GM18507 (cell line): ENCODE results near the gene PRKAR1A.

ENCODE experiments used
- DNase-seq: peaks from one replicate; pipeline ENCODE4 v3.0.0; 2011; ENCODE audit warnings: low read depth; ENCODE audit not compliant: insufficient read length; ENCODE audit errors: extremely low spot score
- FAIRE-seq: peaks from 2 replicates; lab custom pipeline; 2011; peaks lifted over from hg19 to GRCh38; lab: Jason Lieb, UNC

Gene PRKAR1A

GRCh38 chr17:68535922-68536321 lies 23.7 kb downstream of the PRKAR1A start:
- FAIRE-seq (no peak), DNase-seq (no peak)

- no peak for FAIRE-seq
Measured at GRCh38 chr17:68539548-68540467, 27.6 kb downstream of the PRKAR1A start.

DNA sequence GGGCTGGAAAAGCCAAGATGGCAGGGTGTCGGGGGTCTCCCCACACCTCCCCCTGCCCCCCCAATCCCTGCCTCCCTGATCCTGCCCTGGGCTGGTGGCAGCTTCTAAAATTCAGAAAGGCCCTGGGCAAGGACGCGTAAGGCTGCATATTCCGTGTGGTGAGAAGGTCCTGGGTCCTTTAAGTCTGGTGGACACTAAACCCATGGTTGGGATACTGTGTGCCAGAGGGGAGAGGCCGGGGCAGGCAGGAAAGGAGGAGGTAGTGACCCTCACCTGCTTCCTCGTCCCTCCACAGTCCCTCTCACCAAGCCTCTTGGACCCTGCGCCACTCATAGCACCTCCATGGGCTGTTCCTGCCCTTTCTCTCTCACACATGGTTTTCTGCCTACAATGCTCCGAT lies 28.8 kb downstream of the PRKAR1A start:
- DNase-seq (no peak), FAIRE-seq (no peak)

More at GRCh38 chr17:68539548-68540467, 27.6 kb downstream of the PRKAR1A start:
- DNase-seq: no peak

GRCh38 chr17:68541816-68542215 lies 29.6 kb downstream of the PRKAR1A start:
- no peak for FAIRE-seq

DNA sequence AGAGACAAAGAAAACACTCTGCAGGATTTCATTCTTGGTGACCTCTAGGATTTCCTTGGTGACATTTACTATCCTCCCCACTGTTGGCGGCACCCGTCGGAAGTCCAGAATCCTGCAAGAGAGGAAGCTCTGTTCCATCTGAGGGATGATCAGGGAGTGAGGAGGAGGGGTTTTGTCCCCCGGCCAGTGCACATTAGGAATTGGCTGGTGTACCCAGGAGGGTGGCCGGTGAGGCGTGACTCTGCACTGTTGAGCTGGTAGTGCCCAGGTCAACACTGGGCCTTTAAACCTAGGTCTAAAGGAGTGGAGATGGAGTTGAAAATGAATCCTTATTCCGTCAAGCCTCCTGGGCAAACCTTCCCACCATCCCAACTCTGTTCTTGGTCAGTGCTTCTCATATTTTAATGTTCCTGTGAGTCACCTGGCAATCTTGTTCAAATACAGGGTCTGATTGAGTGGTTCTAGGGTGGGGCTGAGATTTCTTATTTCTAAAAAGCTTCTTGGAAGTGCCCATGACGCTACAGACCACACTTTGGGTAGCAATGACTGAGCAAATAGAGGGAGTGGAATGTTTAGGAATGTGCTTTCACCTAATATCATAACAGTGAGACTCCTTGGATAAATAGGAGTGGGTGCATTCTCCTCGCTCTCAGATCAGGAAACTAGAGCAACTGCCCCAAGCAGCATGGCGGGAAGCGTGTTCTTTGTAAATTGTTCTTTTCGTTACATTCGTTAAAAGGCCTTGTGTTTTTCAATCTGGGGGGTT lies 30.7 kb downstream of the PRKAR1A start:
- no peak for FAIRE-seq

More at GRCh38 chr17:68541816-68542215, 29.6 kb downstream of the PRKAR1A start:
- no peak for DNase-seq

DNA sequence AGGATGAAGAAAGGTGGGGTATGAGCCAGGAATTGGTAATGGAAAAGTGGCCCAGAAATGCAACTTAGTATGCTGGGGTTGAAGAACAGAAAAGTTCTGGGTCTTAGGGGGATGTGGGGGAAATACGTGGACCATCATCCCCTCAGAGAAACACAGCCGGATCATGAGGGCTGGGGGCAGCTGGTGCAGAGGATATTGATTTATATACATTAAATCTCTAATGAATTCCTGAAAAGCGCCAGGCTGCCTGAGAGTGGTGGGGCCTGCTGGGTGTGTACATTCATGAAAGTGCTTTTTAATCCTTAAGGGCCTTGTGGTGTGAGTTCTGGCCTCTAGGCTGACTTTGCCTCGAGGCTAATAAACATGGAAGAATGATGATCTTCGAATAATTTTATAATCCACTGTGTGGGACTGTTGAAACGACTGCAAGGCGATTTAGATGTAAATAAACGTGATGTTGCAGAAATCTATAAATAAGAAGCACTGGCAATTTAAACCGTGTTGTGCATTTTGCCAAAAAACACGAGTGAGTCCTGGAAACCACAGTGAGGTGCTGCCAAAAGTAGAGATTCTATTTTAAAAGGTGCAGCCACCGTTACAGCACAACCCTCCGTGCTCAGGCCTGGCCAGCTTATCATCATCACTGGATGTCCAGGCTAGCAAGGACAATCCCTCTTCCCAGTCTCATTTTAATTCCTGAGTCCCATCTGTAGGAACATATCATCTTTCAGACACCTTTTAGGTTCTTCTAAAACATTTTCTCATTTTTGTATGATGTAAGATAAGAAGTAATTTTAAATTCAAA lies 32.1 kb downstream of the PRKAR1A start:
- DNase-seq (no peak), FAIRE-seq (no peak)

More for the DNA sequence above, 30.7 kb downstream of the PRKAR1A start:
- no peak for DNase-seq

DNA sequence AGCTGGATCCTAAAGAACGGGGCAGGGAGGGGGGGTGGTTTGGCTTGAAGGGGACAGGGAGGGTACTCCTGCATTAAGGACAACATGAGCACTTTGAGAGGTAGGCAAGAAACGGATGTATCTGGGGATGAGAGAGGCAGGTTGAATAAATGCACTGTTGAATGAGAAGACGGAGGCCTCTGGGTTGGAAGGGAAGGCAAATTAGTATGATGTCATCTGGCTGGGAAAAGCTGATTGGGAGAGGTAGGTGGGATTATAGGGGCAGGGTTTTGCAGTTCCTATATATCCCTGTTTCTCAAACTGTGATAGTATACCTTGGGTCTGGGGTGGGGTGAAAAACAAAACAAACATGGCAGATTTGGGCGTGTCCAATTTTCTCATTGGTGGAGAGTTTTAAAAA lies 44.3 kb downstream of the PRKAR1A start:
- FAIRE-seq (no peak), DNase-seq (no peak)

GRCh38 chr17:68559316-68559715 lies 47.1 kb downstream of the PRKAR1A start:
- no peak for DNase-seq
- no peak for FAIRE-seq

DNA sequence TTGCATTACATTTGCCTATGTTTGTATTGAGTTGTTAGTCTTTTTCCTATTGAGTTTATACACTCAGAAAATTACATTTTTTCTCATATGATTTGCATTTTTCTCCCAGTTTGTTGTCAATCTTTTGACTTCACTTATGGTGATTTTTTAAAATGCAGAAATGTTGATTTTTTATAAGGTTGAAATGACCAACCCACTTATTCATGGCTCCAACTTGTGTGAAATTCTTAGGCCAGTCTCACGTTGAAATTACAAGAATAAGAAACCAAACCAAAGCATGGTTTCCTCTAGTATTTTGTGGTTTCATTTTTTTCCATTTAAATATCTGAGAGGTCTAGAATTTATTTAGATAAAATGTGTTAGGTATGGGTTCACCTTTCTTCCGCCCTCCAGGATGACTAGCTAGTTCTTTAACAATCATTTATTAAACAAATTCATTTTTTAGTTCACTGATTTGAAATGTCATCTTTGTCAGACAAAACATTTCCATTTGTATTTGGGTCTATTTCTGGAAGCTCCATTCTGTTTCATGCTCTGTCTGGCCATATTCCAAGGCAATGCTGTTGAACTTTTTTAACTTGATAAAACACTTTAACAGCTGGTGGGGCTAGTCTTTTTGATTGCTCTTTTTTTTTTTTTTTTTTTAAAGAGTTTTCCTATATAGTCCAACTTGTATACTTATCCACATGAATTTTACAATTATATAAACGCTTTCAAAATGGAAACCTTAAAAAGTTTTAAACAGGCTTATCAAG lies 48.9 kb downstream of the PRKAR1A start:
- no peak for DNase-seq
- no peak for FAIRE-seq

- FAIRE-seq: no peak
- DNase-seq: no peak
Measured at GRCh38 chr17:68562736-68563135, 50.5 kb downstream of the PRKAR1A start.

GRCh38 chr17:68564415-68565111 lies 52.3 kb downstream of the PRKAR1A start:
- FAIRE-seq (no peak), DNase-seq (no peak)

GRCh38 chr17:68565661-68566441 lies 53.6 kb downstream of the PRKAR1A start:
- FAIRE-seq (no peak), DNase-seq (no peak)

- FAIRE-seq (no peak), DNase-seq (no peak)
Measured at GRCh38 chr17:68566442-68566738, 54.2 kb downstream of the PRKAR1A start.

GRCh38 chr17:68567035-68567434 lies 54.8 kb downstream of the PRKAR1A start:
- no peak for FAIRE-seq

DNA sequence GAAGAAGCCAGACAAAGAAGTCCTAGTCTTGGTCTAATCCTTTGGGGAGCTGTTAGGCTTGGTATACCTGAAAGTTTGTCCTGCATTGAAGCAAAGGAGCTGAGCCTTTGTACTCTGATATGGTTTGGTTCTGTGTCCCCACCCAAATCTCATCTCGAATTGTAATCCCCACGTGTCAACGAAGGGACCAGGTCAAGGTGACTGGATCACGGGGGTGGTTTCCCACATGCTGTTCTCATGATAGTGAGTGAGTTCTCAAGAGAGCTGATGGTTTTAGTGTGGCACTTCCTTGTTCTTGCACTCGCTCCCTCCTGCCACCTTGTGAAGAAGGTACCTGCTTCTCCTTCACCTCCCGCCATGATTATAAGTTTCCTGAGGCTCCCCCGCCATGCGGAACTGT lies 55.4 kb downstream of the PRKAR1A start:
- no peak for FAIRE-seq
- no peak for DNase-seq

More at GRCh38 chr17:68567035-68567434, 54.8 kb downstream of the PRKAR1A start:
- no peak for DNase-seq

GRCh38 chr17:68568581-68568980 lies 56.4 kb downstream of the PRKAR1A start:
- no peak for FAIRE-seq
- no peak for DNase-seq

DNA sequence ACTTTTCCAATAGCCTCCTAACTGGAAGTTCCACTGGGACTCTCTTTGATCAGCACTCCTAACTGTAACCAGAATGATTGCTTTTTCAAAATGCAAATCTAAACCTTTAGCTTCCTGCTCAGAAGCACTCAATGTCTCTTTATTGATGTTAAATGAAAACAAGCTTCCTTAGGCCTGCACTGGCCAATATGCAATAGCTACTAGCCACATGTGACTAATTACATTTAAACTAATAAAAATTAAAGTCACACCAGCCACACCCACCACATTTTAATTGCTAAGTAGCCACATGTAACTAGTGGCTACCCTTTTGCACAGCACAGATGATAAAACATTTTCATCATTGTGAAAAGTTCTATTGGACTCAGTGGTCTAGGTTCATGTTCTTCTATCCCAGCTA lies 57.1 kb downstream of the PRKAR1A start:
- no peak for DNase-seq
- FAIRE-seq: no peak

GRCh38 chr17:68570526-68570925 lies 58.3 kb downstream of the PRKAR1A start:
- FAIRE-seq (no peak), DNase-seq (no peak)
